ENCODE measurements around the gene SEMA5B. TPM values are rescaled to one million over a fixed set of nuclear protein-coding genes. Genes with fewer than 3 reads are reported as not detected.

The SEMA5B gene
- total and polyA plus RNA-seq, 2 donors: 0.46 to 0.99 TPM

- H3K27ac ChIP-seq (ENCODE audit: low read depth in 1 of 2, low read length in 1 of 2): peak overlapping the region in 1 of 2 donors; percentile 49
- no peak overlapping the region for H3K4me3 ChIP-seq (ENCODE audit: low read length in 2 of 2)
- H3K27me3 ChIP-seq (ENCODE audit: control insufficient read depth in 2 of 2, insufficient read depth in 1 of 2, low read length in 1 of 2): no peaks in the 10 kb centered on the region
- peaks cover 15 to 24% of the 10 kb centered on the region in 2 donors for H3K4me1 ChIP-seq (ENCODE audit: control insufficient read depth in 2 of 2, insufficient read depth in 2 of 2, low read length in 2 of 2)
- H3K9me3 ChIP-seq (ENCODE audit: control insufficient read depth in 2 of 2, insufficient read depth in 1 of 2, low read length in 1 of 2): no peaks in the 10 kb centered on the region
- WGBS: 19% methylated on average over 6 of the region's 6 CpGs
- H3K36me3 ChIP-seq (ENCODE audit: control insufficient read depth in 2 of 2, insufficient read depth in 2 of 2, low read length in 1 of 2): no peaks in the 10 kb centered on the region
- DNase-seq (ENCODE audit: low read depth in 6 of 9, low spot score in 9 of 9): peak; percentile 9 to 62 (median 30)
Observed at GRCh38 chr3:122890077-122890719, 137.4 kb downstream of the SEMA5B start.

- H3K4me1 ChIP-seq (ENCODE audit: control insufficient read depth in 2 of 2, insufficient read depth in 2 of 2, low read length in 2 of 2): peaks cover 15 to 18% of the 10 kb centered on the region in 2 donors
- 81% methylated on average over 4 of the region's 4 CpGs for WGBS
- DNase-seq (ENCODE audit: low read depth in 6 of 9, low spot score in 9 of 9): no peak
Observed at GRCh38 chr3:122886946-122887345, 140.6 kb downstream of the SEMA5B start.

DNA sequence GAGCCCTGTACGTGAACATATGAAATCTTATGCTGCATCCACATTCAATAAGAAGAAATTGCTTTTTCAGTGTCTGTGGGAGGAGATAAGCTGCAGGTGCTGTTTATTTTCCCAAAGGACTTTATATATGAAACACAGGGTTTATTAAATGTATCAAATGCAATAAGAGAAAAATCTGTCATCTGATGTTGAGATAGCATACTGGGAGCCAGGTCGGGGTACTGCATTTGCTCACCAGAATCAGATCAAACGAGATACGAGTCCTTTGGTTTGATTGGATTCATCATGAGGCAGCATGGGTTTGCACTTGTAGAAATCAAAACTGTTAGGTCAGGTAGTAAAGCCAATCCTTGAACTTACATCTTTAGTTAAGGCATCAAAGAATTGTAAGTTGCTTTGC lies 141.3 kb downstream of the SEMA5B start:
- H3K27me3 ChIP-seq (ENCODE audit: control insufficient read depth in 2 of 2, insufficient read depth in 1 of 2, low read length in 1 of 2): no peaks in the 10 kb centered on the region
- H3K9me3 ChIP-seq (ENCODE audit: control insufficient read depth in 2 of 2, insufficient read depth in 1 of 2, low read length in 1 of 2): no peaks in the 10 kb centered on the region
- DNase-seq (ENCODE audit: low read depth in 6 of 9, low spot score in 9 of 9): no peak
- peaks cover 15 to 18% of the 10 kb centered on the region in 2 donors for H3K4me1 ChIP-seq (ENCODE audit: control insufficient read depth in 2 of 2, insufficient read depth in 2 of 2, low read length in 2 of 2)
- H3K36me3 ChIP-seq (ENCODE audit: control insufficient read depth in 2 of 2, insufficient read depth in 2 of 2, low read length in 1 of 2): no peaks in the 10 kb centered on the region
- no peak overlapping the region for H3K4me3 ChIP-seq (ENCODE audit: low read length in 2 of 2)
- WGBS: 97% methylated on average over 4 of the region's 4 CpGs
- H3K27ac ChIP-seq (ENCODE audit: low read depth in 1 of 2, low read length in 1 of 2): no peak overlapping the region

More at GRCh38 chr3:122886946-122887345, 140.6 kb downstream of the SEMA5B start:
- H3K27me3 ChIP-seq (ENCODE audit: control insufficient read depth in 2 of 2, insufficient read depth in 1 of 2, low read length in 1 of 2): no peaks in the 10 kb centered on the region
- H3K27ac ChIP-seq (ENCODE audit: low read depth in 1 of 2, low read length in 1 of 2): no peak overlapping the region
- H3K4me3 ChIP-seq (ENCODE audit: low read length in 2 of 2): no peak overlapping the region
- H3K9me3 ChIP-seq (ENCODE audit: control insufficient read depth in 2 of 2, insufficient read depth in 1 of 2, low read length in 1 of 2): no peaks in the 10 kb centered on the region
- H3K36me3 ChIP-seq (ENCODE audit: control insufficient read depth in 2 of 2, insufficient read depth in 2 of 2, low read length in 1 of 2): no peaks in the 10 kb centered on the region

DNA sequence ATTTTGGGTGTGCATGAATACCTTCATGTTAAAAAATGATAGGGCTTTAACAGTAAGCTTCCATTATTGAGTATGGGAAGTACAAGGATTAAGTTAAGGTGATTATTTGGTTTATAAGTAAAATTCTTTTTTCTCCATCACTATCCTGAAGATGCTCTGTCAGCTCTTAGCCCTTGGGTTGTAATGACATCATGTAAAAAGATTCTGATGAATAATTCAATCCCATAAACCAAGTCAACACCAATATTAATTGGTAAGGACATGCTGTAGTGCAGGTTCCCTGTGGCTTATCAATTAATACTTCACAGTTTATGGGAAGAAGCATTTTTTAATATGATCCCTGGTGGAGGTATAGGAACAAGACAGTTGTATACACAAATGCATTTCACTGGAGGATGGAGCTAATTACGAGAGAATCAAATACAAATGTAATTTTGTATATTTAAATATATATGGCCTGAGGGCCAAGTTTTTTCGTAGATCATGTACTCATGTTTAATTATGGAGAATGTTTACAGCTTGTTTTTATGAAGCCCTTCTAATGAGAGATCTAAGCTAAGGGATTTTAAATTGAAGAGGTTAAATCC lies 145.1 kb downstream of the SEMA5B start:
- Histone ChIP-seq H3K4me3 (ENCODE audit: low read length in 2 of 2) (no peak overlapping the region), H3K36me3 (ENCODE audit: control insufficient read depth in 2 of 2, insufficient read depth in 2 of 2, low read length in 1 of 2) (no peaks in the 10 kb centered on the region), H3K4me1 (ENCODE audit: control insufficient read depth in 2 of 2, insufficient read depth in 2 of 2, low read length in 2 of 2) (no peaks in the 10 kb centered on the region), H3K27me3 (ENCODE audit: control insufficient read depth in 2 of 2, insufficient read depth in 1 of 2, low read length in 1 of 2) (no peaks in the 10 kb centered on the region), H3K9me3 (ENCODE audit: control insufficient read depth in 2 of 2, insufficient read depth in 1 of 2, low read length in 1 of 2) (no peaks in the 10 kb centered on the region), H3K27ac (ENCODE audit: low read depth in 1 of 2, low read length in 1 of 2) (no peak overlapping the region)
- 96% methylated on average over 2 of the region's 2 CpGs for WGBS
- DNase-seq (ENCODE audit: low read depth in 6 of 9, low spot score in 9 of 9): no peak

DNA sequence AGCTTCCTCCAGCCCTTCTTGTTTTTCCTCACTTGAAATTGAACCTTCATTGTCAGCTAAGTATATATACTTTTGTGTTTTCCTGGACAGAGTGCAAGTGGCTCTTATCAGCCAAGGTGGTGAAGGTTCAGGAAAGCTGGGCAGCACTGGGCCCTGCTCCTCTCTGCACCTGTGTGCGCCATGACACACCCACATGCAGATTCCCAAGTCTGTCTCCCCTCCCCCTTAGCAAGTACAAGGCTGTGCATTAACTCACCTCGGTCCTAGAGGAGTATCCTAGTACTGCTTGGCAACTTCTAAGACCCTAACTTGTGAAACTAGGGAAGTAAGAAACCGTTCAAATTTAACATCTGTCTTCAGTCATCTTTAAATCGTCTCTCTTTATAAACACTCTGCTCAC lies 146.9 kb downstream of the SEMA5B start:
- no peaks in the 10 kb centered on the region for H3K36me3 ChIP-seq (ENCODE audit: control insufficient read depth in 2 of 2, insufficient read depth in 2 of 2, low read length in 1 of 2)
- no peaks in the 10 kb centered on the region for H3K27me3 ChIP-seq (ENCODE audit: control insufficient read depth in 2 of 2, insufficient read depth in 1 of 2, low read length in 1 of 2)
- no peaks in the 10 kb centered on the region for H3K4me1 ChIP-seq (ENCODE audit: control insufficient read depth in 2 of 2, insufficient read depth in 2 of 2, low read length in 2 of 2)
- no peaks in the 10 kb centered on the region for H3K9me3 ChIP-seq (ENCODE audit: control insufficient read depth in 2 of 2, insufficient read depth in 1 of 2, low read length in 1 of 2)
- no peak overlapping the region for H3K4me3 ChIP-seq (ENCODE audit: low read length in 2 of 2)
- H3K27ac ChIP-seq (ENCODE audit: low read depth in 1 of 2, low read length in 1 of 2): no peak overlapping the region
- 95% methylated on average over 4 of the region's 4 CpGs for WGBS
- no peak for DNase-seq (ENCODE audit: low read depth in 6 of 9, low spot score in 9 of 9)

DNA sequence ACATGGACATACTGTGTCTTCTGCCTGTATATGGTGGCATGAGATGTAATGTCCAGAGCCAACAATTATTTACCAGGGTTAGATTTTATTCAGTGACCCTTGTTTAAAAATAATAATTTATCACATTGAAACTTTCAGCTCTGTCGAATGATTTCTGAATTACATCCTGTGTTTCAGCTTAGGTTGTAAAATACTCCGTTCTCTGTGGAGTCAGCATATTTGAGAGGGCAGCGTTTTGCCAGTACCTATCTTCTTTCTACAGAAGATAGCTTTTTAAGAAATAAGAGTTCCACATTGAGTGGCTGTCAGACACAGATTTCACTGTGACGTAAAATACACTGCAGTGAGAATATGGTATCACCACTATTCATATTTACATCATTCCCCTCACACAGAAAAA lies 147.4 kb downstream of the SEMA5B start:
- DNase-seq (ENCODE audit: low read depth in 6 of 9, low spot score in 9 of 9): no peak
- Histone ChIP-seq H3K4me3 (ENCODE audit: low read length in 2 of 2) (no peak overlapping the region), H3K9me3 (ENCODE audit: control insufficient read depth in 2 of 2, insufficient read depth in 1 of 2, low read length in 1 of 2) (no peaks in the 10 kb centered on the region), H3K27me3 (ENCODE audit: control insufficient read depth in 2 of 2, insufficient read depth in 1 of 2, low read length in 1 of 2) (no peaks in the 10 kb centered on the region), H3K4me1 (ENCODE audit: control insufficient read depth in 2 of 2, insufficient read depth in 2 of 2, low read length in 2 of 2) (no peaks in the 10 kb centered on the region), H3K27ac (ENCODE audit: low read depth in 1 of 2, low read length in 1 of 2) (no peak overlapping the region), H3K36me3 (ENCODE audit: control insufficient read depth in 2 of 2, insufficient read depth in 2 of 2, low read length in 1 of 2) (no peaks in the 10 kb centered on the region)
- WGBS: 96% methylated on average over 4 of the region's 4 CpGs

- H3K27me3 ChIP-seq (ENCODE audit: control insufficient read depth in 2 of 2, insufficient read depth in 1 of 2, low read length in 1 of 2): no peaks in the 10 kb centered on the region
- no peak overlapping the region for H3K4me3 ChIP-seq (ENCODE audit: low read length in 2 of 2)
- DNase-seq (ENCODE audit: low read depth in 6 of 9, low spot score in 9 of 9): no peak
- H3K36me3 ChIP-seq (ENCODE audit: control insufficient read depth in 2 of 2, insufficient read depth in 2 of 2, low read length in 1 of 2): no peaks in the 10 kb centered on the region
- H3K9me3 ChIP-seq (ENCODE audit: control insufficient read depth in 2 of 2, insufficient read depth in 1 of 2, low read length in 1 of 2): no peaks in the 10 kb centered on the region
- no peak overlapping the region for H3K27ac ChIP-seq (ENCODE audit: low read depth in 1 of 2, low read length in 1 of 2)
- H3K4me1 ChIP-seq (ENCODE audit: control insufficient read depth in 2 of 2, insufficient read depth in 2 of 2, low read length in 2 of 2): no peaks in the 10 kb centered on the region
Observed at GRCh38 chr3:122875547-122876127, 151.9 kb downstream of the SEMA5B start.

- Histone ChIP-seq H3K9me3 (ENCODE audit: control insufficient read depth in 2 of 2, insufficient read depth in 1 of 2, low read length in 1 of 2) (no peaks in the 10 kb centered on the region), H3K27ac (ENCODE audit: low read depth in 1 of 2, low read length in 1 of 2) (no peak overlapping the region), H3K27me3 (ENCODE audit: control insufficient read depth in 2 of 2, insufficient read depth in 1 of 2, low read length in 1 of 2) (no peaks in the 10 kb centered on the region), H3K4me1 (ENCODE audit: control insufficient read depth in 2 of 2, insufficient read depth in 2 of 2, low read length in 2 of 2) (no peaks in the 10 kb centered on the region), H3K4me3 (ENCODE audit: low read length in 2 of 2) (no peak overlapping the region), H3K36me3 (ENCODE audit: control insufficient read depth in 2 of 2, insufficient read depth in 2 of 2, low read length in 1 of 2) (no peaks in the 10 kb centered on the region)
- no peak for DNase-seq (ENCODE audit: low read depth in 6 of 9, low spot score in 9 of 9)
- 97% methylated on average over 9 of the region's 9 CpGs for WGBS
Observed at GRCh38 chr3:122873741-122874515, 153.6 kb downstream of the SEMA5B start.

- H3K27me3 ChIP-seq (ENCODE audit: control insufficient read depth in 2 of 2, insufficient read depth in 1 of 2, low read length in 1 of 2): no peaks in the 10 kb centered on the region
- no peaks in the 10 kb centered on the region for H3K4me1 ChIP-seq (ENCODE audit: control insufficient read depth in 2 of 2, insufficient read depth in 2 of 2, low read length in 2 of 2)
- no peak for DNase-seq (ENCODE audit: low read depth in 6 of 9, low spot score in 9 of 9)
- no peak overlapping the region for H3K27ac ChIP-seq (ENCODE audit: low read depth in 1 of 2, low read length in 1 of 2)
- no peaks in the 10 kb centered on the region for H3K9me3 ChIP-seq (ENCODE audit: control insufficient read depth in 2 of 2, insufficient read depth in 1 of 2, low read length in 1 of 2)
- no peak overlapping the region for H3K4me3 ChIP-seq (ENCODE audit: low read length in 2 of 2)
- H3K36me3 ChIP-seq (ENCODE audit: control insufficient read depth in 2 of 2, insufficient read depth in 2 of 2, low read length in 1 of 2): no peaks in the 10 kb centered on the region
Observed at GRCh38 chr3:122868322-122868721, 159.2 kb downstream of the SEMA5B start.

Data from thymus (tissue), 11 donors.